HG03103 (cell line): ENCODE data around the gene C2CD2.

ENCODE experiments used
- ATAC-seq: cut with Tn5 transposase; IDR thresholded peaks from one replicate; pipeline ENCODE4 v1.9.1; 2021; ENCODE audit warnings: low read depth; ENCODE audit not compliant: unreplicated experiment

The C2CD2 gene

GRCh38 chr21:41851090-41851790 lies 102.6 kb downstream of the C2CD2 start:
- ATAC-seq: no peak

- ATAC-seq: no peak
These were observed 103.7 kb downstream of the C2CD2 start for GRCh38 chr21:41850085-41850484.

- ATAC-seq: no peak
These were observed 104.7 kb downstream of the C2CD2 start for GRCh38 chr21:41848958-41849580.

GRCh38 chr21:41848533-41848932 lies 105.3 kb downstream of the C2CD2 start:
- ATAC-seq: no peak

GRCh38 chr21:41847066-41847804 lies 106.6 kb downstream of the C2CD2 start:
- ATAC-seq: no peak

- ATAC-seq: no peak
These were observed 107.3 kb downstream of the C2CD2 start for GRCh38 chr21:41846536-41846935.

- no peak for ATAC-seq
These were observed 107.8 kb downstream of the C2CD2 start for GRCh38 chr21:41846033-41846317.

- ATAC-seq: no peak
These were observed 108.3 kb downstream of the C2CD2 start for GRCh38 chr21:41845310-41846032.

GRCh38 chr21:41843584-41843983 lies 110.2 kb downstream of the C2CD2 start:
- no peak for ATAC-seq

GRCh38 chr21:41840880-41841279 lies 112.9 kb downstream of the C2CD2 start:
- ATAC-seq: no peak

GRCh38 chr21:41839387-41840000 lies 114.3 kb downstream of the C2CD2 start:
- no peak for ATAC-seq

GRCh38 chr21:41837756-41838297 lies 116.0 kb downstream of the C2CD2 start:
- no peak for ATAC-seq

GRCh38 chr21:41836166-41837015 lies 117.4 kb downstream of the C2CD2 start:
- no peak for ATAC-seq

GRCh38 chr21:41835711-41836154 lies 118.1 kb downstream of the C2CD2 start:
- no peak for ATAC-seq
